OCI-LY7 (cell line): ENCODE measurements around the gene DGKG. TPM values are rescaled to one million over a fixed set of nuclear protein-coding genes. Genes with fewer than 3 reads are reported as not detected.

ENCODE experiments used
- BruUV-seq: library from RNA; stranded (reverse); fragments of 400-500 nt; replicated peaks from 2 replicates; lab custom pipeline; 2021; lab: Mats Ljungman, UMichigan
- CTCF ChIA-PET: fragments of 300-600 bp; sonication (Branson Sonifier 250); formaldehyde crosslinking; loops from one replicate; lab custom pipeline; 2022; ENCODE audit warnings: antibody characterized with exemption; ENCODE audit not compliant: unreplicated experiment; lab: Charles Lee
- POLR2A ChIA-PET: fragments of 300-600 bp; sonication (Branson Sonifier 250); formaldehyde crosslinking; loops from one replicate; lab custom pipeline; 2022; ENCODE audit warnings: antibody characterized with exemption; lab: Charles Lee
- DNase-seq: peaks from one replicate; pipeline ENCODE4 v3.0.0-alpha.2; 2015; ENCODE audit warnings: low spot score
- H2AFZ ChIP-seq: fragments of 200-600 bp; sonication (generic), shearing (Covaris generic); 2 replicates; pipeline ENCODE4 v1.6.1; 2014; ENCODE audit warnings: mild to moderate bottlenecking, antibody characterized with exemption, low read length, moderate library complexity
- H3K27ac ChIP-seq: fragments of 200-600 bp; sonication (generic); 2 replicates; pipeline ENCODE4 v1.5.1; 2014; ENCODE audit warnings: mixed run types, low read depth, mild to moderate bottlenecking, moderate library complexity, low read length, inconsistent platforms; ENCODE audit not compliant: poor library complexity, severe bottlenecking
- H3K36me3 ChIP-seq: fragments of 200-600 bp; sonication (generic); 2 replicates; pipeline ENCODE4 v1.6.1; 2014; ENCODE audit warnings: mild to moderate bottlenecking, antibody characterized with exemption, low read length, moderate library complexity, mixed read lengths; ENCODE audit not compliant: insufficient read depth
- H3K4me1 ChIP-seq: fragments of 200-600 bp; sonication (generic); 2 replicates; pipeline ENCODE4 v1.5.1; 2014; ENCODE audit warnings: mild to moderate bottlenecking, low read length; ENCODE audit not compliant: insufficient read depth, poor library complexity, severe bottlenecking
- H3K4me2 ChIP-seq: fragments of 200-600 bp; sonication (generic); 2 replicates; pipeline ENCODE4 v1.6.1; 2014; ENCODE audit warnings: mild to moderate bottlenecking, low read length
- H3K4me3 ChIP-seq: fragments of 200-600 bp; sonication (generic); 2 replicates; pipeline ENCODE4 v1.5.1; 2014; ENCODE audit warnings: mild to moderate bottlenecking, low read depth, low read length; ENCODE audit not compliant: poor library complexity, severe bottlenecking
- H3K79me2 ChIP-seq: fragments of 200-600 bp; sonication (generic); 2 replicates; pipeline ENCODE4 v1.6.1; 2016; ENCODE audit warnings: low read depth, mild to moderate bottlenecking, low read length, moderate library complexity, mixed read lengths; ENCODE audit not compliant: insufficient read depth
- H3K9me2 ChIP-seq: fragments of 200-600 bp; sonication (generic); 2 replicates; pipeline ENCODE4 v1.6.1; 2016; ENCODE audit warnings: mild to moderate bottlenecking, low read length, mixed read lengths; ENCODE audit not compliant: insufficient read depth
- H3K9me3 ChIP-seq: fragments of 200-600 bp; sonication (generic); 2 replicates; pipeline ENCODE4 v1.6.1; 2014; ENCODE audit warnings: mild to moderate bottlenecking, mixed run types, low read length, mixed read lengths
- H4K20me1 ChIP-seq: fragments of 200-600 bp; sonication (generic); 2 replicates; pipeline ENCODE4 v1.6.1; 2014; ENCODE audit warnings: mild to moderate bottlenecking, antibody characterized with exemption, low read length, moderate library complexity, mixed read lengths; ENCODE audit not compliant: insufficient read depth
- CTCF ChIP-seq: fragments of 200-600 bp; sonication (generic); conservative IDR thresholded peaks from 2 replicates; pipeline ENCODE4 v1.5.1; 2014; ENCODE audit warnings: mild to moderate bottlenecking, antibody characterized with exemption, low read length, moderate library complexity, mixed read lengths
- EZH2phosphoT487 ChIP-seq: fragments of 200-600 bp; sonication (generic); IDR thresholded peaks from 2 replicates; pipeline ENCODE4 v1.6.1; 2018; ENCODE audit warnings: low read depth, borderline replicate concordance, mild to moderate bottlenecking, mixed run types, antibody characterized with exemption, low read length, moderate library complexity, mixed read lengths
- intact Hi-C: fragments of 100-400 bp; cut with micrococcal nuclease; formaldehyde crosslinking; loops from one replicate; pipeline ENCODE4 v1.10.0; 2022; ENCODE audit not compliant: unreplicated experiment
- total RNA-seq, 2 experiments: library from RNA; depleted of rRNA in 1 of 2; stranded (reverse); fragments of >200 nt in 1 of 2; shearing (Covaris generic) in 1 of 2; gene quantifications; 2 replicates each; pipeline ENCODE4 v1.2.3, GENCODE V29; 2014 to 2022

The DGKG gene
- total RNA-seq, 2 experiments from 2014 or later, result 0.06 TPM; not detected in 1

GRCh38 chr3:186097317-186097662, 264.7 kb downstream of the DGKG start:
- no peaks in the 10 kb centered on the region for H3K4me1 ChIP-seq
- intact Hi-C loops, result no loop called here
- no peak overlapping the region for H2AFZ ChIP-seq
- ChIA-PET CTCF (no interaction called here), POLR2A (interaction anchor here (1.4 kb wide), 1 partner anchor 10 kb away, joined by 6 read pairs; no protein-coding TSS in a partner anchor)
- no peak overlapping the region for H3K4me3 ChIP-seq
- BruUV-seq, result no TSS peak
- H3K79me2 ChIP-seq, result no peaks in the 10 kb centered on the region
- no peak overlapping the region for H3K27ac ChIP-seq
- H3K36me3 ChIP-seq, result no peaks in the 10 kb centered on the region
- H3K9me3 ChIP-seq, result no peaks in the 10 kb centered on the region
- DNase-seq, result no peak
- H3K4me2 ChIP-seq, result no peak overlapping the region
- H3K9me2 ChIP-seq, result no peaks in the 10 kb centered on the region
- TF ChIP-seq EZH2phosphoT487 (no peak), CTCF (no peak)
- H4K20me1 ChIP-seq, result no peaks in the 10 kb centered on the region

Other genes starting within 250 kb of the DGKG start
- gene CRYGS, start 182.1 kb upstream of the DGKG start, total RNA-seq (2014; rRNA removed; shearing (Covaris generic)), result 6.5 and 7.0 TPM in 2 replicates
- 3.5 and 6.5 TPM in 2 replicates for gene CRYGS, start 182.1 kb upstream of the DGKG start, total RNA-seq (2022)
- 24.2 and 27.0 TPM in 2 replicates for gene TBCCD1, start 205.1 kb upstream of the DGKG start, total RNA-seq (2014; rRNA removed; shearing (Covaris generic))
- 21.3 and 21.9 TPM in 2 replicates for gene TBCCD1, start 205.1 kb upstream of the DGKG start, total RNA-seq (2022)
- 73.0 and 78.7 TPM in 2 replicates for gene DNAJB11, start 208.5 kb upstream of the DGKG start, total RNA-seq (2014; rRNA removed; shearing (Covaris generic))
- 53.2 and 61.1 TPM in 2 replicates for gene DNAJB11, start 208.5 kb upstream of the DGKG start, total RNA-seq (2022)